ENCODE data around the gene CST7.

GRCh38 chr20:24935766-24936525 lies 13.1 kb upstream of the CST7 start:
- no peak for TF ChIP-seq CTCF (IDR thresholded peaks at IDR 0.05)
- TF ChIP-seq POLR2AphosphoS5 (IDR thresholded peaks at IDR 0.05): no peak
- TF ChIP-seq EP300 (IDR thresholded peaks at IDR 0.05): no peak

All from suprapubic skin (tissue), 4 donors.